Panc1 (cell line): ENCODE measurements around the gene TM9SF3. TPM values are rescaled to one million over a fixed set of nuclear protein-coding genes. Genes with fewer than 3 reads are reported as not detected.

Experiments used
- ATAC-seq: fragments of 200-7000 bp; cut with Tn5 transposase; 2 replicates; pipeline ENCODE4 v1.9.1; 2020; ENCODE audit warnings: mild to moderate bottlenecking, moderate library complexity
- BruUV-seq: library from RNA; stranded (reverse); fragments of 400-500 nt; replicated peaks from 2 replicates; lab custom pipeline; 2021; lab: Mats Ljungman, UMichigan
- CTCF ChIA-PET: fragments of 300-600 bp; sonication (Branson Sonifier 250); formaldehyde crosslinking; loops from one replicate; lab custom pipeline; 2022; ENCODE audit warnings: antibody characterized with exemption; lab: Charles Lee
- POLR2A ChIA-PET: fragments of 300-600 bp; sonication (Branson Sonifier 250); formaldehyde crosslinking; loops from one replicate; lab custom pipeline; 2022; ENCODE audit warnings: antibody characterized with exemption; lab: Charles Lee
- DNase-seq: peaks from one replicate; pipeline ENCODE4 v3.0.0-alpha.2; 2010; ENCODE audit warnings: low read depth, low spot score
- H3K27ac ChIP-seq: 2 replicates; pipeline ENCODE4 v1.5.1; 2011; ENCODE audit warnings: mild to moderate bottlenecking, low read length, inconsistent platforms
- H3K27me3 ChIP-seq: fragments of 200-500 bp; sonication (Bioruptor generic); 2 replicates; pipeline ENCODE4 v1.6.0; 2014; ENCODE audit warnings: low read length, inconsistent platforms; ENCODE audit not compliant: control insufficient read depth, insufficient read depth
- H3K36me3 ChIP-seq: fragments of 200-500 bp; sonication (Bioruptor generic); 2 replicates; pipeline ENCODE4 v1.5.1; 2014; ENCODE audit warnings: inconsistent platforms, mild to moderate bottlenecking, low read length, moderate library complexity; ENCODE audit not compliant: control insufficient read depth, insufficient read depth
- H3K4me1 ChIP-seq: 2 replicates; pipeline ENCODE4 v1.5.1; 2011; ENCODE audit warnings: inconsistent platforms, mild to moderate bottlenecking, low read length, moderate library complexity; ENCODE audit not compliant: control insufficient read depth, insufficient read depth
- H3K4me3 ChIP-seq, 2 experiments: 2 replicates each; pipeline ENCODE4 v1.5.1; 2011 to 2012; ENCODE audit warnings: low read depth in 2 of 2, low read length in 2 of 2, mild to moderate bottlenecking in 2 of 2, inconsistent platforms in 1 of 2, moderate library complexity in 1 of 2
- H3K9me3 ChIP-seq: fragments of 200-500 bp; sonication (Bioruptor generic); 2 replicates; pipeline ENCODE4 v1.5.1; 2014; ENCODE audit warnings: low read depth, mild to moderate bottlenecking, inconsistent platforms, low read length, moderate library complexity; ENCODE audit not compliant: control insufficient read depth, insufficient read depth
- CTCF ChIP-seq: fragments of 450-650 bp; IDR thresholded peaks from 2 replicates; pipeline ENCODE4 v1.5.1; 2017; ENCODE audit warnings: mild to moderate bottlenecking
- POLR2AphosphoS5 ChIP-seq: IDR thresholded peaks from 2 replicates; pipeline ENCODE4 v1.6.1; 2012; ENCODE audit warnings: mild to moderate bottlenecking, low read depth, low read length, moderate library complexity
- REST ChIP-seq, 2 experiments: IDR thresholded peaks; 2 replicates each; pipeline ENCODE4 v1.6.1; 2011 to 2012; ENCODE audit warnings: low read depth in 2 of 2, control low read depth in 1 of 2, low read length in 1 of 2, mild to moderate bottlenecking in 1 of 2, moderate library complexity in 1 of 2; ENCODE audit not compliant: insufficient read depth in 1 of 2
- SIN3A ChIP-seq: IDR thresholded peaks from 2 replicates; pipeline ENCODE4 v1.6.1; 2012; ENCODE audit warnings: low read depth, mild to moderate bottlenecking, low read length, moderate library complexity, borderline replicate concordance; ENCODE audit not compliant: insufficient read depth
- TCF7L2 ChIP-seq: IDR thresholded peaks from 2 replicates; pipeline ENCODE4 v1.6.1; 2011; ENCODE audit warnings: mild to moderate bottlenecking, low read depth, low read length, inconsistent platforms
- in situ Hi-C: cut with HindIII; loops from 2 replicates; pipeline ENCODE4 v1.10.0; 2016; ENCODE audit warnings: low sequenced_read_pairs, low pct_unique_long_range_greater_than_20kb
- intact Hi-C: fragments of 100-400 bp; cut with micrococcal nuclease; formaldehyde crosslinking; loops from one replicate; pipeline ENCODE4 v1.10.0; 2022; ENCODE audit not compliant: unreplicated experiment
- total RNA-seq: library from RNA; stranded (reverse); gene quantifications from one replicate; pipeline ENCODE4 v1.2.1, GENCODE V29; 2021; ENCODE audit not compliant: unreplicated experiment

Gene TM9SF3
- total RNA-seq, 1 experiment from 2014 or later: 179 TPM

GRCh38 chr10:96497391-96497790 lies 89.4 kb downstream of the TM9SF3 start:
- Histone ChIP-seq H3K27me3 (peaks cover 5% of the 10 kb centered on the region; the same call in 1 of the 2 replicates), H3K9me3 (no peaks in the 10 kb centered on the region), H3K4me3 (no peak overlapping the region), H3K4me1 (no peaks in the 10 kb centered on the region), H3K36me3 (no peaks in the 10 kb centered on the region), H3K27ac (no peak overlapping the region)
- BruUV-seq: no TSS peak
- in situ Hi-C loops: no loop called here
- no peak for ATAC-seq
- CTCF ChIA-PET: no interaction called here
- no peak for DNase-seq
- intact Hi-C loops: no loop called here
- POLR2A ChIA-PET: no interaction called here
- no peak for TF ChIP-seq REST (IDR thresholded peaks at IDR 0.05; ENCODE audit: insufficient read depth in 1 of 2, low read depth in 2 of 2, low read length in 1 of 2)
- no peak for TF ChIP-seq SIN3A

- TF ChIP-seq REST (IDR thresholded peaks at IDR 0.05; ENCODE audit: insufficient read depth in 1 of 2, low read depth in 2 of 2, low read length in 1 of 2): peak; percentile 88 to 92
- TF ChIP-seq SIN3A: no peak
- peaks cover 5% of the 10 kb centered on the region; the same call in 1 of the 2 replicates for H3K27me3 ChIP-seq
- DNase-seq (no peak), ATAC-seq (no peak)
- H3K4me1 ChIP-seq: no peaks in the 10 kb centered on the region
- H3K4me3 ChIP-seq: no peak overlapping the region
- H3K36me3 ChIP-seq: no peaks in the 10 kb centered on the region
- intact Hi-C loops: no loop called here
- in situ Hi-C loops: no loop called here
- BruUV-seq: no TSS peak
- POLR2A ChIA-PET: interaction anchor here (0.5 kb wide), 1 partner anchor 1408 kb away, joined by 8 read pairs; no protein-coding TSS in a partner anchor
- H3K9me3 ChIP-seq: no peaks in the 10 kb centered on the region
- CTCF ChIA-PET: no interaction called here
- no peak overlapping the region for H3K27ac ChIP-seq
These were observed 90.4 kb downstream of the TM9SF3 start for GRCh38 chr10:96496281-96496925.

- no peaks in the 10 kb centered on the region for H3K9me3 ChIP-seq
- no peak for DNase-seq
- no peaks in the 10 kb centered on the region for H3K4me1 ChIP-seq
- intact Hi-C loops (no loop called here), in situ Hi-C loops (no loop called here)
- ATAC-seq: no peak
- H3K27ac ChIP-seq: no peak overlapping the region
- CTCF ChIA-PET: no interaction called here
- H3K27me3 ChIP-seq: peaks cover 5% of the 10 kb centered on the region; the same call in 1 of the 2 replicates
- no peak for TF ChIP-seq TCF7L2
- TF ChIP-seq REST (IDR thresholded peaks at IDR 0.05; ENCODE audit: insufficient read depth in 1 of 2, low read depth in 2 of 2, low read length in 1 of 2): no peak
- TF ChIP-seq SIN3A: no peak
- no peak for TF ChIP-seq CTCF
- TF ChIP-seq POLR2AphosphoS5: no peak
- H3K36me3 ChIP-seq: no peaks in the 10 kb centered on the region
- no TSS peak for BruUV-seq
- POLR2A ChIA-PET: no interaction called here
- H3K4me3 ChIP-seq: no peak overlapping the region
These were observed 91.3 kb downstream of the TM9SF3 start for GRCh38 chr10:96495544-96495943.
